Activated T-helper 1 cell treated with anti-CD3 and anti-CD28 coated beads, Interleukin-12 subunit alpha, Interleukin-12 subunit beta, Interleukin-2, Interleukin-4 antibody, amounts not matched to agents 30 ng/mL and 10 ng/mL and 1 ng/mL, durations not matched to agents 14 hours and 24 hours and 36 hours (primary cell): ENCODE measurements around the gene CTXND2. TPM values are rescaled to one million over a fixed set of nuclear protein-coding genes. Genes with fewer than 3 reads are reported as not detected.
"Not testable (repeated sequence)": the region's sequence is repeated elsewhere in the genome, so short reads cannot be mapped to it uniquely, and the experiment has no call there.

Source experiments
- DNase-seq: peaks from one replicate; pipeline ENCODE4 v3.0.0; 2021; ENCODE audit warnings: low spot score
- H3K27ac Mint-ChIP-seq: one replicate; pipeline ENCODE4 v1.8.0; 2021; ENCODE audit warnings: mild to moderate bottlenecking, mixed read lengths
- H3K27me3 Mint-ChIP-seq: one replicate; pipeline ENCODE4 v1.8.0; 2022; ENCODE audit warnings: mild to moderate bottlenecking, moderate library complexity, mixed read lengths; ENCODE audit not compliant: insufficient read depth
- H3K36me3 Mint-ChIP-seq: one replicate; pipeline ENCODE4 v1.8.0; 2021; ENCODE audit warnings: low read depth, mixed read lengths
- H3K4me1 Mint-ChIP-seq: one replicate; pipeline ENCODE4 v1.8.0; 2021; ENCODE audit warnings: low read depth, mixed read lengths
- H3K4me3 Mint-ChIP-seq: one replicate; pipeline ENCODE4 v1.8.0; 2021; ENCODE audit warnings: mild to moderate bottlenecking, moderate library complexity, mixed read lengths
- H3K9me3 Mint-ChIP-seq: one replicate; pipeline ENCODE4 v1.8.0; 2021; ENCODE audit warnings: mixed read lengths
- intact Hi-C: fragments of 100-400 bp; cut with micrococcal nuclease; formaldehyde crosslinking; loops from one replicate; pipeline ENCODE4 v1.15.1; 2024
- total RNA-seq: library from RNA; stranded (reverse); gene quantifications from 2 replicates; pipeline ENCODE4 v1.2.3, GENCODE V29; 2022

The CTXND2 gene
- total RNA-seq, 1 donor from 2014 or later = not detected

- not testable (repeated sequence) for DNase-seq, H3K4me3 Mint-ChIP-seq, H3K27me3 Mint-ChIP-seq, H3K27ac Mint-ChIP-seq
- H3K4me1 Mint-ChIP-seq = peaks cover 12% of the 10 kb centered on the region
- peaks cover 45% of the 10 kb centered on the region for H3K36me3 Mint-ChIP-seq
- intact Hi-C loops = loop anchor here (5.0 kb wide), 3 partner anchors 36 to 441 kb away; partner anchors contain the start of genes CDC42SE1 and TARS2
- H3K9me3 Mint-ChIP-seq = peaks cover 10% of the 10 kb centered on the region
These were observed 41.8 kb downstream of the CTXND2 start for GRCh38 chr1:150928775-150929174.

DNA sequence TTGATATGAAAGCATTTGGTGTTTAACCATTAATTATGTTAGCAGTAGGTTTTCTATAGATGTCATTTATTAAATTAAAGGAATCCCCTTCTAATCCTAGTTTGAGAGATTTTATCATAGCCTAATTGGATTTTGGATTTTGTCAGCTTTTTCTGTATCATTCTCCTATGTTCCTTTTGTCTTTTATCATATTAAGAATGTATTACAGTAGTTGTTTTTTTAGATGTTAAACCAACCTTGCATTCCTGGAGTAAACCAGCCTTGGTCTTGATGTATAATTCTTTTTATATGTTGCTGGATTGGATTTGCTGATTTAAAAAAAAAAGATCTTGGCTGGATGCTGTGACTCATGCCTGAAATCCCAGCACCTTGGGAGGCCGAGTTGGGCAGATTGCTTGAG lies 44.8 kb downstream of the CTXND2 start:
- Mint-ChIP-seq H3K27ac (no peak overlapping the region), H3K27me3 (no peaks in the 10 kb centered on the region), H3K4me1 (peaks cover 11% of the 10 kb centered on the region), H3K36me3 (peaks cover 59% of the 10 kb centered on the region), H3K4me3 (no peak overlapping the region), H3K9me3 (peaks cover 10% of the 10 kb centered on the region)
- intact Hi-C loops = no loop called here
- DNase-seq = no peak

- H3K4me3 Mint-ChIP-seq = no peak overlapping the region
- no peaks in the 10 kb centered on the region for H3K27me3 Mint-ChIP-seq
- no peaks in the 10 kb centered on the region for H3K4me1 Mint-ChIP-seq
- intact Hi-C loops = no loop called here
- peaks cover 51% of the 10 kb centered on the region for H3K36me3 Mint-ChIP-seq
- no peak overlapping the region for H3K27ac Mint-ChIP-seq
- no peak for DNase-seq
- no peaks in the 10 kb centered on the region for H3K9me3 Mint-ChIP-seq
These were observed 57.9 kb downstream of the CTXND2 start for GRCh38 chr1:150944856-150945255.

- Mint-ChIP-seq H3K36me3 (peaks cover 55% of the 10 kb centered on the region), H3K9me3 (no peaks in the 10 kb centered on the region), H3K4me3 (no peak overlapping the region), H3K27ac (no peak overlapping the region), H3K4me1 (no peaks in the 10 kb centered on the region), H3K27me3 (no peaks in the 10 kb centered on the region)
- intact Hi-C loops = no loop called here
- DNase-seq = no peak
These were observed 67.8 kb downstream of the CTXND2 start for GRCh38 chr1:150954708-150955107.

DNA sequence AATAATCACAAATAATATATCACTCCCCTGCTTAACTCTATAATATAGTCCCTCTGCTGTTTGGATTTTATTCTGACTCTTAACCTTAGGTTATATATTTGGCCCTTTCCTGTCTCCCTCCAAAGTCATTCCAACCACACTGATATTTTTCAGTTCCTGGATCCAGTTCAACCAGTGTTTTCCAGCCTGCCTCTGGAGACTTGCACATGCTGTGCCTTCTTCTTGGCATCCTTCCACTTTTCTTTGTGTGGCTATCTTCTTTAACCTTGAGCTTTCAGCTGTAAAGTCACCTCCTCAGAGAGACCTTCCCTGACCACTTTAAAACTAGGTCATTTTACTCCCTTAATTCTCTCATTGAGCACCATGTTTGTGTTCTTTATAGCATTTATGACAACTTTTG lies 68.3 kb downstream of the CTXND2 start:
- no peaks in the 10 kb centered on the region for H3K9me3 Mint-ChIP-seq
- no peaks in the 10 kb centered on the region for H3K27me3 Mint-ChIP-seq
- no peaks in the 10 kb centered on the region for H3K4me1 Mint-ChIP-seq
- intact Hi-C loops = no loop called here
- peaks cover 53% of the 10 kb centered on the region for H3K36me3 Mint-ChIP-seq
- no peak for DNase-seq
- H3K27ac Mint-ChIP-seq = no peak overlapping the region
- no peak overlapping the region for H3K4me3 Mint-ChIP-seq

- no peaks in the 10 kb centered on the region for H3K4me1 Mint-ChIP-seq
- H3K27me3 Mint-ChIP-seq = no peaks in the 10 kb centered on the region
- no peak overlapping the region for H3K27ac Mint-ChIP-seq
- peaks cover 51% of the 10 kb centered on the region for H3K36me3 Mint-ChIP-seq
- intact Hi-C loops = no loop called here
- no peaks in the 10 kb centered on the region for H3K9me3 Mint-ChIP-seq
- no peak for DNase-seq
- no peak overlapping the region for H3K4me3 Mint-ChIP-seq
These were observed 70.7 kb downstream of the CTXND2 start for GRCh38 chr1:150957666-150958065.

GRCh38 chr1:150960646-150961045 lies 73.7 kb downstream of the CTXND2 start:
- DNase-seq = no peak
- Mint-ChIP-seq H3K27ac (no peak overlapping the region), H3K9me3 (no peaks in the 10 kb centered on the region), H3K4me3 (no peak overlapping the region), H3K36me3 (peaks cover 59% of the 10 kb centered on the region), H3K4me1 (no peaks in the 10 kb centered on the region), H3K27me3 (no peaks in the 10 kb centered on the region)
- intact Hi-C loops = no loop called here

DNA sequence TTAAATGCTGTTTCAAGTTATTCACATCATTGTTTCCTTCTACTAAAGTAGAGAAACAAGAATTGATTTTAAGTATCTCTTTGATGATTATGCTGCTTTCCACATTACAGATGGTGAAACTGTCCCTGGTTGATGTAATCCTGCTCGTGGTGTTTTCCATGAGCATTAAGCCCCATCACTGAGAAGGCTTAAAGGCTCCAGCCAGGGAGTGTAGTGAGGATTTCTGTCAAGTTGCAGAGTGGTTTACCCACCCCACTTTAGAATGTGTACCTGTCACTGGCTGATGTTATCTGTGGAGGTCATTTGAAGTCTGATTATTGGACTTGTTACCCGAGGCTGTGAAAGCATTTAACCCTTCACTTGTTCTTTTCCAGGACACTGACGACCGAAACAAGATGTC lies 74.8 kb downstream of the CTXND2 start:
- intact Hi-C loops = no loop called here
- Mint-ChIP-seq H3K4me1 (no peaks in the 10 kb centered on the region), H3K36me3 (peaks cover 66% of the 10 kb centered on the region), H3K4me3 (no peak overlapping the region), H3K9me3 (no peaks in the 10 kb centered on the region), H3K27me3 (no peaks in the 10 kb centered on the region), H3K27ac (no peak overlapping the region)
- DNase-seq = no peak

Other genes starting within 250 kb of the CTXND2 start
- gene GOLPH3L, start 190.0 kb upstream of the CTXND2 start, total RNA-seq = 19.1 and 20.5 TPM in 2 replicates
- not detected in 2 replicates for gene HORMAD1, start 166.2 kb upstream of the CTXND2 start, total RNA-seq
- 31.7 and 34.2 TPM in 2 replicates for gene CTSS, start 121.4 kb upstream of the CTXND2 start, total RNA-seq
- gene CTSK, start 78.9 kb upstream of the CTXND2 start, total RNA-seq = 1.8 and 2.7 TPM in 2 replicates
- 32.4 and 32.5 TPM in 2 replicates for gene ARNT, start 10.5 kb upstream of the CTXND2 start, total RNA-seq
- 60.6 and 63.7 TPM in 2 replicates for gene SETDB1, start 39.2 kb downstream of the CTXND2 start, total RNA-seq
- 188 and 191 TPM in 2 replicates for gene CERS2, start 87.7 kb downstream of the CTXND2 start, total RNA-seq
- gene ANXA9, start 95.2 kb downstream of the CTXND2 start, total RNA-seq = not detected in 2 replicates
- gene MINDY1, start 119.8 kb downstream of the CTXND2 start, total RNA-seq = 12.0 and 13.4 TPM in 2 replicates
- gene PRUNE1, start 121.3 kb downstream of the CTXND2 start, total RNA-seq = 15.0 and 15.4 TPM in 2 replicates
- 0.70 and 0.73 TPM in 2 replicates for gene BNIPL, start 149.4 kb downstream of the CTXND2 start, total RNA-seq
- gene C1orf56, start 160.6 kb downstream of the CTXND2 start, total RNA-seq = 1.6 and 1.7 TPM in 2 replicates
- gene CDC42SE1, start 172.5 kb downstream of the CTXND2 start, total RNA-seq = 216 and 219 TPM in 2 replicates
- 3.5 and 3.7 TPM in 2 replicates for gene MLLT11, start 173.3 kb downstream of the CTXND2 start, total RNA-seq
- gene GABPB2, start 183.6 kb downstream of the CTXND2 start, total RNA-seq = 19.4 and 21.5 TPM in 2 replicates